Keratinocyte (primary cell): ENCODE results near the gene COX6B2.

Experiments
- EZH2 ChIP-seq: IDR thresholded peaks from one replicate; pipeline ENCODE4 v1.6.1; 2012; ENCODE audit warnings: inconsistent platforms, mild to moderate bottlenecking, low read length, moderate library complexity
- TF ChIP-seq, protein P1 (sequence below), 3 experiments: IDR thresholded peaks in 1 of 3; conservative IDR thresholded peaks in 1 of 3; optimal IDR thresholded peaks in 1 of 3; 2 replicates in 2 of 3; 3 replicates in 1 of 3; pipeline versions ENCODE3 to v1.5.1; 2011; ENCODE audit warnings: low read length in 3 of 3, mild to moderate bottlenecking in 3 of 3, moderate library complexity in 2 of 3, control low read depth in 1 of 3, inconsistent platforms in 1 of 3; ENCODE audit not compliant: insufficient read depth in 2 of 3; ENCODE audit errors: extremely low read depth in 1 of 3

DNA sequence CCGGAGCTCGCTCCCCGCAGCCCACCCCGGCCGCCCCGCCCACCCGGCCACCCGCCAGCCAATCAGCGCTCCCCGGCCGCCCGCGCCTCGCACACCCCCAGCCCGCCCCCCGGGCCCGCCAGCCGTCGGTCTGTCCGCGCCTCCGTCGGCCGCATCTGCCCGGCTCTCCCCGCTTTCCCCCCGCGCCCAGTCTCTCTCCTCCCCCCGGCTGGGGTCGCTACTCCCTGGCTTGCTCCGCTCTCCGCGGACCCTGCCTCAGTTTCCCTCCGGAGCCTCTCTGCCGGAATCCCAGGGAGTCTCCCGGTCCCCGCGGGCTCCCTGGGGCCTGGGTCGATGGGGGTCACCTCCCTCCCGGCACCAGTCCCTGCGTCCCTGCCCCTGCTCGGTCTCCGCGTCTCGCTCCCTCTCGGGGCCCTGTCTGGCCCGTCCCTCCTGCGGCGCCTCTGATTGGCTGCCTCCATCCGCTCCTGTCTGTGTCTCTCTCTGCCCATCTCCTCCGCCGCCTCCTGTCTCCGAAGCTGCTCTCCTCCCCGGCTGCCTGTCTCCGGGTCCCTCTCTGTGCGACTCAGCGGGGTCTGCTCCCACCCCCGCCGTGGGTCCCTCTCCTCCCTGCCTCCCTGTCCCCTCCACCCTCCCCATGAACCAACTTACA, 15.3 kb upstream of the COX6B2 start:
- TF ChIP-seq EZH2: no peak
- TF ChIP-seq, protein P1, sequence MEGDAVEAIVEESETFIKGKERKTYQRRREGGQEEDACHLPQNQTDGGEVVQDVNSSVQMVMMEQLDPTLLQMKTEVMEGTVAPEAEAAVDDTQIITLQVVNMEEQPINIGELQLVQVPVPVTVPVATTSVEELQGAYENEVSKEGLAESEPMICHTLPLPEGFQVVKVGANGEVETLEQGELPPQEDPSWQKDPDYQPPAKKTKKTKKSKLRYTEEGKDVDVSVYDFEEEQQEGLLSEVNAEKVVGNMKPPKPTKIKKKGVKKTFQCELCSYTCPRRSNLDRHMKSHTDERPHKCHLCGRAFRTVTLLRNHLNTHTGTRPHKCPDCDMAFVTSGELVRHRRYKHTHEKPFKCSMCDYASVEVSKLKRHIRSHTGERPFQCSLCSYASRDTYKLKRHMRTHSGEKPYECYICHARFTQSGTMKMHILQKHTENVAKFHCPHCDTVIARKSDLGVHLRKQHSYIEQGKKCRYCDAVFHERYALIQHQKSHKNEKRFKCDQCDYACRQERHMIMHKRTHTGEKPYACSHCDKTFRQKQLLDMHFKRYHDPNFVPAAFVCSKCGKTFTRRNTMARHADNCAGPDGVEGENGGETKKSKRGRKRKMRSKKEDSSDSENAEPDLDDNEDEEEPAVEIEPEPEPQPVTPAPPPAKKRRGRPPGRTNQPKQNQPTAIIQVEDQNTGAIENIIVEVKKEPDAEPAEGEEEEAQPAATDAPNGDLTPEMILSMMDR (optimal IDR thresholded peaks at IDR 0.05 in 1 of 3, IDR thresholded peaks at IDR 0.05 in 1 of 3, conservative IDR thresholded peaks at IDR 0.05 in 1 of 3; ENCODE audit: extremely low read depth in 1 of 3, insufficient read depth in 2 of 3, low read length in 3 of 3): no peak
